WTC11 (cell line): ENCODE data around the gene TF. TPM values are rescaled to one million over a fixed set of nuclear protein-coding genes. Genes with fewer than 3 reads are reported as not detected.

Experiments used
- ATAC-seq: fragments of 200-7000 bp; cut with Tn5 transposase; 2 replicates; pipeline ENCODE4 v1.10.0; 2021; ENCODE audit warnings: mild to moderate bottlenecking, moderate library complexity
- CTCF ChIA-PET: fragments of 300-600 bp; sonication (Branson Sonifier 250); formaldehyde crosslinking; loops from one replicate; lab custom pipeline; 2021; ENCODE audit warnings: antibody characterized with exemption; lab: Charles Lee
- POLR2A ChIA-PET: fragments of 350-600 bp; sonication (Branson Sonifier 250); formaldehyde crosslinking; loops from one replicate; lab custom pipeline; 2021; ENCODE audit warnings: antibody characterized with exemption; lab: Charles Lee
- DNase-seq: peaks from one replicate; pipeline ENCODE4 v3.0.0; 2021; ENCODE audit warnings: low spot score
- H3K27ac Mint-ChIP-seq: 2 replicates; pipeline ENCODE4 v1.8.0; 2021; ENCODE audit warnings: mixed read lengths
- H3K27me3 Mint-ChIP-seq: 2 replicates; pipeline ENCODE4 v1.8.0; 2021; ENCODE audit warnings: low read depth, mild to moderate bottlenecking, moderate library complexity, mixed read lengths
- H3K36me3 Mint-ChIP-seq: 2 replicates; pipeline ENCODE4 v1.8.0; 2021; ENCODE audit warnings: mixed read lengths
- H3K4me1 Mint-ChIP-seq: 2 replicates; pipeline ENCODE4 v1.8.0; 2022; ENCODE audit warnings: mixed read lengths
- H3K4me3 Mint-ChIP-seq: 2 replicates; pipeline ENCODE4 v1.8.0; 2021; ENCODE audit warnings: mild to moderate bottlenecking, moderate library complexity, mixed read lengths
- H3K9me3 Mint-ChIP-seq: 2 replicates; pipeline ENCODE4 v1.8.0; 2021; ENCODE audit warnings: mixed read lengths
- CREM ChIP-seq: sonication (generic); formaldehyde crosslinking; IDR thresholded peaks from 2 replicates; pipeline ENCODE4 v1.8.1; 2022; ENCODE audit warnings: mild to moderate bottlenecking, missing genetic modification reagents, moderate library complexity
- EMX1 ChIP-seq: fragments of 250-450 bp; sonication (Bioruptor Pico); IDR thresholded peaks from 2 replicates; pipeline ENCODE4 v1.8.0; 2021; ENCODE audit warnings: mild to moderate bottlenecking
- FOXJ3 ChIP-seq: sonication (generic); formaldehyde crosslinking; IDR thresholded peaks from 2 replicates; pipeline ENCODE4 v1.9.0; 2021; ENCODE audit warnings: missing genetic modification reagents, mild to moderate bottlenecking, borderline replicate concordance
- FOXK1 ChIP-seq: sonication (generic); formaldehyde crosslinking; IDR thresholded peaks from 2 replicates; pipeline ENCODE4 v1.8.0; 2022; ENCODE audit warnings: mild to moderate bottlenecking, moderate library complexity, missing genetic modification reagents
- FOXP4 ChIP-seq: sonication (generic); formaldehyde crosslinking; IDR thresholded peaks from 2 replicates; pipeline ENCODE4 v1.8.0; 2022; ENCODE audit warnings: mild to moderate bottlenecking, missing genetic modification reagents
- HMGA2 ChIP-seq: fragments of 250-450 bp; sonication (Bioruptor Pico); IDR thresholded peaks from 2 replicates; pipeline ENCODE4 v1.4.0; 2021; ENCODE audit warnings: mild to moderate bottlenecking, moderate library complexity
- IRF2 ChIP-seq: sonication (generic); formaldehyde crosslinking; IDR thresholded peaks from 2 replicates; pipeline ENCODE4 v1.8.0; 2022; ENCODE audit warnings: low read depth, missing genetic modification reagents, borderline replicate concordance
- KAT7 ChIP-seq: sonication (generic); formaldehyde crosslinking; IDR thresholded peaks from 2 replicates; pipeline ENCODE4 v1.8.1; 2023; ENCODE audit warnings: missing genetic modification reagents, mild to moderate bottlenecking, borderline replicate concordance
- NFE2L1 ChIP-seq: sonication (generic); formaldehyde crosslinking; IDR thresholded peaks from 2 replicates; pipeline ENCODE4 v1.8.1; 2023; ENCODE audit warnings: missing genetic modification reagents
- NR2C2 ChIP-seq: sonication (generic); formaldehyde crosslinking; IDR thresholded peaks from 2 replicates; pipeline ENCODE4 v1.8.0; 2022; ENCODE audit warnings: mild to moderate bottlenecking, missing genetic modification reagents
- OVOL2 ChIP-seq: fragments of 250-450 bp; sonication (Bioruptor Pico); IDR thresholded peaks from 2 replicates; pipeline ENCODE4 v1.9.0; 2021; ENCODE audit warnings: mild to moderate bottlenecking, borderline replicate concordance
- SOX15 ChIP-seq: fragments of 250-450 bp; sonication (Bioruptor Pico); IDR thresholded peaks from 2 replicates; pipeline ENCODE4 v1.9.0; 2021; ENCODE audit warnings: mild to moderate bottlenecking
- SP1 ChIP-seq: sonication (generic); formaldehyde crosslinking; conservative IDR thresholded peaks from 2 replicates; pipeline ENCODE4 v1.8.1; 2022; ENCODE audit warnings: missing genetic modification reagents
- ZMAT4 ChIP-seq: fragments of 250-450 bp; sonication (Bioruptor Pico); IDR thresholded peaks from 2 replicates; pipeline ENCODE4 v1.9.0; 2021; ENCODE audit warnings: mild to moderate bottlenecking
- ZNF121 ChIP-seq: sonication (generic); formaldehyde crosslinking; IDR thresholded peaks from 2 replicates; pipeline ENCODE4 v1.8.0; 2023; ENCODE audit warnings: missing genetic modification reagents
- ZNF263 ChIP-seq: sonication (generic); formaldehyde crosslinking; IDR thresholded peaks from 2 replicates; pipeline ENCODE4 v1.8.1; 2022; ENCODE audit warnings: low read depth, mild to moderate bottlenecking, moderate library complexity, missing genetic modification reagents
- ZNF425 ChIP-seq: fragments of 250-450 bp; sonication (Bioruptor Pico); conservative IDR thresholded peaks from 2 replicates; pipeline ENCODE4 v1.9.0; 2021; ENCODE audit warnings: mild to moderate bottlenecking
- total RNA-seq: library from RNA; stranded (reverse); gene quantifications from 3 replicates; pipeline ENCODE4 v1.2.3, GENCODE V29; 2021
- TF ChIP-seq, protein P1 (sequence below): sonication (generic); formaldehyde crosslinking; IDR thresholded peaks from 2 replicates; pipeline ENCODE4 v1.8.1; 2023; ENCODE audit warnings: mild to moderate bottlenecking, moderate library complexity, missing genetic modification reagents

TF gene
- total RNA-seq, 1 experiment from 2014 or later = 9.3 TPM

DNA sequence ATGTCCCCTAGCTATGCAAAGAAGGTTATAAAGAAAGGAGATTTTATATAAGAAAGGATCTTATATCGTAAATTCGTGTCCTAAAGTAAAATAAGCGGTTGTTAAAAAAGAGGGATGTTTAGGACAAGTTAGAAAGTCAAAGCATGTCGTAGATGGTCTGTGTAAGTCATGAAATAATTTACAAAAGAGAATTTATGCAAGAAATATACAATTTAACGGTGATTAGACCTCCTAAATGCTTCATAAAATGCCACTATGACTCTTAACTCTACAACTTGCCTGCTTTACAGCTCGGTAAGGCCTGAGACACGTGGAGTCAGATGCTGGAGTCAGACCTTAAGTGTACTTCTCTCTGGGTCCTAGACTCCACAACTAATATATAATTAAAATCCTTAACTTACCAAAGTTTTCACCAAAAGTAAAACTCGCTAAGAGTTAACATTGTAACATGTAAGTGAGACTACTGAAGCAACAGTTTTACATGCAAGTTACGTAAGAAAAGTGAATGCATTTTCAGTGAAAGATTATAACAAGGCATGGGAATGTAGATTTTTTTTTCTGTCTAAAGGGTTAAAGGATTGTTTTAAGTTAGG lies 46.1 kb downstream of the TF start (continued):
- TF ChIP-seq NFE2L1 = no peak
- no peak for TF ChIP-seq SOX15 (CRISPR knock-in tag)
- TF ChIP-seq EMX1 (CRISPR knock-in tag) = no peak
- no peak for TF ChIP-seq FOXP4
- no peak for TF ChIP-seq KAT7 (CRISPR knock-in tag)

GRCh38 chr3:133797396-133798105 lies 51.4 kb downstream of the TF start:
- no peak for DNase-seq
- CTCF ChIA-PET = no interaction called here
- Mint-ChIP-seq H3K27ac (no peak overlapping the region), H3K4me3 (no peak overlapping the region), H3K36me3 (peaks cover 25% of the 10 kb centered on the region), H3K9me3 (peaks cover 49% of the 10 kb centered on the region), H3K27me3 (peaks cover 15% of the 10 kb centered on the region), H3K4me1 (peaks cover 3% of the 10 kb centered on the region; the same call in 1 of the 2 replicates)
- ATAC-seq = no peak
- no peak for TF ChIP-seq SP1 (CRISPR knock-in tag)
- POLR2A ChIA-PET = no interaction called here

GRCh38 chr3:133799794-133800585 lies 53.8 kb downstream of the TF start:
- Mint-ChIP-seq H3K27ac (no peak overlapping the region), H3K9me3 (peaks cover 28% of the 10 kb centered on the region), H3K36me3 (peaks cover 13% of the 10 kb centered on the region), H3K4me1 (peaks cover 4% of the 10 kb centered on the region), H3K27me3 (peaks cover 19% of the 10 kb centered on the region), H3K4me3 (no peak overlapping the region)
- ATAC-seq (no peak), DNase-seq (no peak)
- POLR2A ChIA-PET = no interaction called here
- TF ChIP-seq CREM (CRISPR knock-in tag) = no peak
- no peak for TF ChIP-seq ZNF263 (CRISPR knock-in tag)
- TF ChIP-seq NR2C2 (CRISPR knock-in tag) = no peak
- no peak for TF ChIP-seq HMGA2 (CRISPR knock-in tag)
- TF ChIP-seq ZMAT4 = no peak
- TF ChIP-seq ZNF121 (CRISPR knock-in tag) = no peak
- TF ChIP-seq OVOL2 (CRISPR knock-in tag) = no peak
- no peak for TF ChIP-seq FOXK1
- CTCF ChIA-PET = no interaction called here

DNA sequence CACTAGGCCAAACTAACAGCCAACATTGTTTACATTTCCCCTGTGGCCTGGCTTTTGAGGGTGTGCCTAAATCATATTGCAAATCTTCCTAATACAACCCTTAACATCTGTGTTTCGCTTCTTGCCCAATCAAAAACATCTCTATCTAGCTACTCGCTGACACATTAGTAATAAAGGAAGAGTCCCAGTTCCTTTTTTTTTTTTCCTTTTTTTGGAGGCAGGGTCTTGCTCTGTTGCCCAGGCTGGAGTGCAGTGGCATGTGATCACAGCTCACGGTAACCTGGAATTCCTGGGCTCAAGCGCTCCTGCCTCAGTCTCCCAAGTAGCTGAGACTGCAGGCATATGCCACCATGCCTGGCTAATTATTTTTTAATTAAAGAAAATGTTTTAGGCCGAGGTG lies 57.3 kb downstream of the TF start:
- CTCF ChIA-PET = interaction anchor here (0.6 to 0.7 kb wide), 2 partner anchors 29 to 31 kb away, joined by 4 to 9 read pairs; no protein-coding TSS in a partner anchor
- ATAC-seq = no peak
- Mint-ChIP-seq H3K4me1 (peaks cover 13% of the 10 kb centered on the region), H3K4me3 (no peak overlapping the region), H3K27ac (no peak overlapping the region), H3K36me3 (peaks cover 16% of the 10 kb centered on the region), H3K9me3 (no peaks in the 10 kb centered on the region), H3K27me3 (peaks cover 19% of the 10 kb centered on the region)
- no peak for DNase-seq
- POLR2A ChIA-PET = no interaction called here
- TF ChIP-seq, protein P1, sequence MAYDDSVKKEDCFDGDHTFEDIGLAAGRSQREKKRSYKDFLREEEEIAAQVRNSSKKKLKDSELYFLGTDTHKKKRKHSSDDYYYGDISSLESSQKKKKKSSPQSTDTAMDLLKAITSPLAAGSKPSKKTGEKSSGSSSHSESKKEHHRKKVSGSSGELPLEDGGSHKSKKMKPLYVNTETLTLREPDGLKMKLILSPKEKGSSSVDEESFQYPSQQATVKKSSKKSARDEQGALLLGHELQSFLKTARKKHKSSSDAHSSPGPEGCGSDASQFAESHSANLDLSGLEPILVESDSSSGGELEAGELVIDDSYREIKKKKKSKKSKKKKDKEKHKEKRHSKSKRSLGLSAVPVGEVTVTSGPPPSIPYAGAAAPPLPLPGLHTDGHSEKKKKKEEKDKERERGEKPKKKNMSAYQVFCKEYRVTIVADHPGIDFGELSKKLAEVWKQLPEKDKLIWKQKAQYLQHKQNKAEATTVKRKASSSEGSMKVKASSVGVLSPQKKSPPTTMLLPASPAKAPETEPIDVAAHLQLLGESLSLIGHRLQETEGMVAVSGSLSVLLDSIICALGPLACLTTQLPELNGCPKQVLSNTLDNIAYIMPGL (CRISPR knock-in tag) = no peak
- TF ChIP-seq ZNF425 (CRISPR knock-in tag) (no peak), IRF2 (no peak), FOXJ3 (no peak), KAT7 (CRISPR knock-in tag) (no peak)
